SHP77 (cell line): ENCODE data around the gene PCP4L1.
"Not testable (repeated sequence)": the region's sequence is repeated elsewhere in the genome, so short reads cannot be mapped to it uniquely, and the experiment has no call there.

ENCODE experiments used
- DNase-seq, 2 experiments: peaks; one replicate each; lab custom pipeline; 2025; lab: John Stamatoyannopoulos, UW

The PCP4L1 gene

DNA sequence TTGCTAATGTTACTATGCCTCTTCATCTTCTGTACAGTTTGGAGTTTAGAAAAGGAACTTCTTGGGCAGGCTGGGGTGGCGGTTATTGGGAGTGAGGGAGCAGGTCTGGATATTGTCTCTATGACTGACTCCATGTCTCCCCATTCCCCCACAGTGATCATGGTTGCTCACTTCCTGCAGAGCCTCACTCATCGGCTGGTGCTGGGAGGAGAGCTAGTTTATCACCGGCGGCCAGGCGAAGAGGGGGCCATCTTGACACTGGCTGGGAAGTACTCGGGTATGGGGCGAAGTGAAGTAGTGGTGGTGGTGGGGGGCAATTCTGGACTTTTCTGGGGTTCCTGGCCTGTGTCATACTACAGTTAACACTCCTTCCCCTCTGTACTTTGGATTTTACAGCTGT, 30.5 kb upstream of the PCP4L1 start:
- no peak for DNase-seq

- no peak for DNase-seq
Measured at GRCh38 chr1:161229896-161230295, 28.6 kb upstream of the PCP4L1 start.

DNA sequence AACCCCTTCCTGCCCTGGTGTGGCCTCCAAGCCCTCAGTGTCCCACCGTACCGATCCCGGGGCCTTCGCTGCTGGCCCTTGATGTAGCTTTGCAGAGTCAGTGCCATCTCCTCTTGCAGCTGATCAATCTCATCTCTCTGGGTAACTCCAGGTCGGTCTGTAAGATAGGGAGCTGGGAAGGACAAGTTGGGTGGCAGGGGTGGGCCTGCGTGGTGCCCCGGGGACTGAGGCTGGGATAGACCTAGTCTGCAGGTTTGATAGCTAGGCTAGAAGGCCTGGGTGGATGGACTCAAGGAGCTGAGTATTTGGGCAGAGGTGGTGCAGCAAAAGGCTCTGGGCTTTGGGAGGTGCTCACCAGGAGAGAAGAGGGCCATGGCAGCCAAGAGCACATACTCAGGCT, 27.8 kb upstream of the PCP4L1 start:
- no peak for DNase-seq

- DNase-seq = no peak
Measured at GRCh38 chr1:161233102-161233501, 25.4 kb upstream of the PCP4L1 start.

DNA sequence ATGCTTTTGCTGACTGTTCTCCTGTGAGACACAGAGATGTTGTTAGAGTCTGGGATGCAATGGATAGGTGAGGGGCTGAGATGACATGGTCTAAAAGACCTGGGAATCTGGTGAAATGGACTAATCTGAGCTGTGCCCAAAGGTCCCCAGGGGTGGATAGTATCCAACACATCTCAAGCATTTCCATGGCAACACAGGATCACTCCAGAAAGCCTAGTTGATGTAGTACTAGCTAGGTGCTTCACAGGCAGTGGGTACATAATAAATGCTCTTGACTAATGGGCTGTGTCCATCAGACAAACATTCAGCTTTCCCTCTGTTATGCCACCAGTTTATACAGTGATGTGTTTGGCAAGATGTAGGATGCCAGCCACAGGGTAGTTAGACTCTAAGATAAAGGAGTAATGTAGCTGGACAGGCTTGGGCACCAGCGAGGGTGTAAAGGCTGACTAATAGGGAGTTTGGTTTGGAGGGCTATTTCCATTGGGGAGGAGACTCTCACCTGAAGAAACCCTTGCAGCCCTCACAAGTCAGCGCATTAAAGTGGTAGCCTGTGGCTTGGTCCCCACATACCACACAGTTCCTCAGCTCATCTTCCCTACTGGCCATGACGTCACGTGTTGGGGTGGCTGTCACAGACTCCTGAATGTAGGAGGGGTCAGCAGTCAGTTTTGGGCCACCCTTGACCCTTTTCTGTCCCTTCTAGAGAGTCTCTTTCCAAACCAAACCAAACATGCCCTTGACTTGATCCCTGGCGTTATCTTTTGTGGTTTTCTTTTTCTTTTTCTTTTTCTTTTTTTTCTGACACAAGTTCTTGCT, 22.4 kb upstream of the PCP4L1 start:
- DNase-seq = no peak

DNA sequence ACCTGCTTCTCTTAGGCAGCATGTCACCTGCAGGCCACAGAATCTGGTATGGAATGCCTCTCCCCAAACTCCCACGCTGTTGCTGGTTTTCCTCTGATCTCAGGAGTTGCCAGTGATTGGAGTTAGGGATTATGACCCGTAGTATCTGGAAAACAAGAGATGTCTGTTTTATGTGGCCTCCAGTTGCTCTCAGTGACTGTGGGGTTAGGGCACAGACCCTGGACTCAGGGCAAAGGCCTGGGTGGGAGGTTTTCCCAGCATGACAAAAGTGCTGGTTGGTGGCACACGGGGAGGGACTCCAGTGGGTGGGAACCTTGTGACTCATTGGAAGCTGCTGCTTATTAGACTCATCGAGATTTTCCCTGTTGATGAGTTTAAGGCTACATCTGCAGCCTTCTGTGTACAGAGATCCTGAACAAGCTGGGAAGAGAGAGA, 20.5 kb upstream of the PCP4L1 start, which contains the start of gene NR1I3:
NR1I3 (minus strand) TSS at position 165 of the 435 bp plus-strand sequence. CDS start 1,638 bp downstream, outside the sequence.
- DNase-seq = no peak

GRCh38 chr1:161241682-161242081, 16.9 kb upstream of the PCP4L1 start:
- no peak for DNase-seq

DNA sequence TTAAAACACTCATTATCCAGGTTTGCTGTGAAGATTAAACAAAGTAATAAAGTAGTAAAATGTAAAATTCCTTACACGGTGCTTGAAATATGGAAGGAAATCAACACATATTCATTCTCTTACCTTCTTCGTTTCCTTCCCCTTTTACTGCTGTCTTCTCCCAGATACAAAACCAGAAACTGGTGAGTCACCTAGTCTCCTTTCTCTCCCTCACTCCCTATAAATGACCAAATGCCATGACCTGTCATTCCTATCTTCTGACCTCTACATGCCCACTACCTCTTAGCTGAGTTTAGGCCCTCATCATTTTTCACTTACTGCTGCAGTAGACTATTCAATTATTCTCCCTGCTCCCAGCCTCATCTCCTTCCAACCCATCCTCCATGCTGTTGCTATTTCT, 16.2 kb upstream of the PCP4L1 start:
- DNase-seq = no peak

DNA sequence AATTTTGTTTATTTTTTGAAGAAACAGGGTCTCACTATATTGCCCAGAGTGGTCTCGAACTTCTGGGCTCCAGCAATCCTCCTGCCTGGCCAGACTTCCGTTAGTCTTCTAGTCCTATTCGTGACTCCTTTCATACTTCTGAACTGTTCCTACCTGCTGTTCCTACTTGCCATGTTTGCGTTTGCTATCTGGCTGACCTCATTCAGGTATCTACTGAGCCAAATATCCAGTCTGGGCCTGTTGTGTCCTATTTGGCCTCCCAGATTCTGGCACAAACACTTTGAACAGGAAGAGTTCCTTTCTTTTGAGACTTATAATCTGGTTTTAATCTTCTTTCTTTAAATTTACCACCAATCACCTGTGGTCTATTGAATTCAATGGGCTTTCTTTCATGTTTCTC, 13.7 kb upstream of the PCP4L1 start:
- no peak for DNase-seq

GRCh38 chr1:161250100-161250499, 8.4 kb upstream of the PCP4L1 start:
- DNase-seq = not testable (repeated sequence)

DNA sequence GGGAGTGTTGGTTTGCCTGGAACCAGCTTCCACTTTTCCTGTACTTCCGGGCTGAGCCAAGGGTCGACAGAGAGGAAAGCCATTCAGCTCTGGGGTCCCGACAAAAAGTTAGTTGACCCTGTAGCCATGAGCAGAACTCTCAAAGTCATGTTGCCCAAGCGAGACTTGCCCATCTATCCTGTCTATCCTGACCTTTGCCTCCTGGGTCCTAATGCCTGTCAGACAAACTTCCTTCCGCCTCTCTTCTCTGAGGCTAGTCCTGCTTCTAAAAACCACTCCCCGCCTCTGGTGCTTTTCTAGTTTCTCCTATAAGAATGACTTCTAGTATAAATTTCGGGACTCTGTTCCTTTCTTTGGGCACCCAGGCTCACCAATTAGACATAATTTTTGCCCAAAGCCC, 7.7 kb upstream of the PCP4L1 start:
- DNase-seq = no peak

DNA sequence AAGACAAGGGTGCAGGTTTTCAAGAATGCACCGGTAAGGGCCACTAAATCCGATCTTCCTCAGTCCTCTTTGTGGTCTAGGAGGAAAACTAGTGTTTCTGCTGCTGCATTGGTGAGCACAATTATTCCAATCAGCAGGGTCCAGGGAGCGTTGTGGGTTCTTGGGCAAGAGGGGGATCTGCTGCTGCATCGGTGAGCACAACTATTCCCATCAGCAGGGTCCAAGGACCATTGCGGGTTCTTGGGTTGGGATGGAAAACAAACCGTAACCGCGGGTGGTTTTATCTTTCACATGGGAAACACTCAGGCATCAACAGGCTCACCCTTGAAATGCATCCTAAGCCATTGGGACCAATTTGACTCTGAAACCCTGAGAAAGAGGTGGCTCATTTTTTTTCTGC, 7.0 kb upstream of the PCP4L1 start:
- no peak for DNase-seq

DNA sequence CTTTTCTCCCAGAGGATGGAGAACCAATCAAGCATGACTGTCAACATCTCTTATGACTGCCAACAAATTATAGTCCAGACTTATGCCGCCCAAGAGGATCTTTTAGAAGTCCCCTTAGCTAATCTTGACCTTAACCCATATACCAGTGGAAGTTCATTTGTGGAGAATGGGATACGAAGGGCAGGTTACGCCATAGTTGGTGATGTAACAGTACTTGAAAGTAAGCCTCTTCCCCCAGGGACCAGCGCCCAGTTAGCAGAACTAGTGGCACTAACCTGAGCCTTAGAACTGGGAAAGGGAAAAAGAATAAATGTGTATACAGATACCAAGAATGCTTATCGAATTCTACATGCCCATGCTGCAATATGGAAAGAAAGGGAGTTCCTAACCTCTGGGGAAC, 3.2 kb upstream of the PCP4L1 start:
- not testable (repeated sequence) for DNase-seq

GRCh38 chr1:161255955-161256520, 2.5 kb upstream of the PCP4L1 start:
- not testable (repeated sequence) for DNase-seq

DNA sequence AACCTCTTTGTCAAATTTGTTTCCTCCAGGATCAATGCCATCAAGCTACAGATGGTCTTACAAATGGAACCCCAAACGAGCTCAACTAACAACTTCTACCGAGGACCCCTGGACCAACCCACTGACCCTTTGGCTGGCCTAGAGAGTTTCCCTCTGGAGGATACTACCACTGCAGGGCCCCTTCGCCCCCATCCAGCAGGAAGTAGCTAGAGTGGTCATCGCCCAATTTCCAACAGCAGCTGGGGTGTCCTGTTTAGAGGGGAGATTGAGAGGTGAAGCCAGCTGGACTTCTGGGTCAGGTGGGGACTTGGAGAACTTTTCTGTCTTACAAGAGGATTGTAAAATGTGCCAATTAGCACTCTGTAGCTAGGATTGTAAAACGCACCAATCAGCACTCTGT, 1.4 kb upstream of the PCP4L1 start:
- not testable (repeated sequence) for DNase-seq

DNA sequence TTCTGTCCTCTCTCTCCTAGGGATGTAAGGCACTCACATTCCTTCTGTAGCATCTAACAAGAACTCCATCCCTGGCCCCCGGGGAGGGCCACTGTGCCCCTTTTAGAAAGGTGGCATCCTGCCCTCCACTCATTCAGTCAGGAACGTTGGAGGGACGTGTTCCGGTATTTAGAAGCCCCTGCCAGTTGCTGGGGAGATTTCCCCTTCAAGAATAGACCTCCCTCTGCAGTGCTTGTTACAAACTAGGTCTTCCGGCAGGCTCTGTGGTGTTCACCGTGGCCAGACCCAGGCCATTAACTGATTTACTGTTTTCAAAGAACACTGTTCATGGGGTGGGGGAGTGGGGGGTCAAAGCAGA, 779 bp downstream of the PCP4L1 start:
- no peak for DNase-seq

GRCh38 chr1:161259765-161260164, 1.2 kb downstream of the PCP4L1 start:
- DNase-seq = no peak

DNA sequence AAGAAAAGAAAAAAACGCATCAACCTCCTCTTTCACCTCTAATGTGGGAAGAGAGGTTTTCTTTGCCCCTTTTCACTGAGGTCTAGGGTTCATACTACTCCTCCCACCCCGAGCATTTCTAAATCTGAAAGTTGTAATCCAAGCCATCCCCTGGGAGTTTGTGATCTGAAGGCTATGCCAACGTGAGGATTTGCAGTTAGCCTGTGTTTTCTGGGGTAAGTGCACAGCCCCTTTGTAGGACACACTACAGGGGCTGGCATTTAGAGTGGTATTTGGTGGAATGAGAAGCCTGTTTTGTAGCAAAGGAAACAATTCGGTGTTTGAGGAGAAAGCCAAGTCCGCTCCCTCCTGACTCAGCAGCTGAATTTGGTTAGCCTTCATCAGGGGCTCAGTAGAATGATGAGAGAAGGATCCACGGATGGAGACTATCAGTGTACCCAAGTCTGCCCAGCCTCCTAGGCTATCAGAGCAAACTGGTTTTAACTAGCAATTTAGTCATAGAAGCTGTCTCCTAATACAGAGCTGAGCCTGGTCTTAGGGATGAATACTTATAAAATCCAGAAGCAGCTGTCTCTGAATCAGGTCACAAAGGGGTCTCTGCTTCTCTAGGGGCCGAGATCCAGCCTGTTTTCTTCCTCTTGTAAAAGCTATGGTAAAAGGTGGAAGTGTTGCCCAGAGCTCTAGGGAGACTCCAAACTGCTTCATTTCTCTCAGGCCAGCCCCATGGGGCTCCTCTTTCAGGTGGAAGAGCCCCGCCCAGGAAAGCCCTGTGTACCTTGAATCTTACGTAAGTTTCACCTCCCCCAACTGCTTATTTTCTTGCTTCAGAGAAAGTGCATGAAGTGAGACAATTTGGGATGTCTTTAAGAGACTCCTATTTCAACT, 2.1 kb downstream of the PCP4L1 start:
- DNase-seq = no peak

DNA sequence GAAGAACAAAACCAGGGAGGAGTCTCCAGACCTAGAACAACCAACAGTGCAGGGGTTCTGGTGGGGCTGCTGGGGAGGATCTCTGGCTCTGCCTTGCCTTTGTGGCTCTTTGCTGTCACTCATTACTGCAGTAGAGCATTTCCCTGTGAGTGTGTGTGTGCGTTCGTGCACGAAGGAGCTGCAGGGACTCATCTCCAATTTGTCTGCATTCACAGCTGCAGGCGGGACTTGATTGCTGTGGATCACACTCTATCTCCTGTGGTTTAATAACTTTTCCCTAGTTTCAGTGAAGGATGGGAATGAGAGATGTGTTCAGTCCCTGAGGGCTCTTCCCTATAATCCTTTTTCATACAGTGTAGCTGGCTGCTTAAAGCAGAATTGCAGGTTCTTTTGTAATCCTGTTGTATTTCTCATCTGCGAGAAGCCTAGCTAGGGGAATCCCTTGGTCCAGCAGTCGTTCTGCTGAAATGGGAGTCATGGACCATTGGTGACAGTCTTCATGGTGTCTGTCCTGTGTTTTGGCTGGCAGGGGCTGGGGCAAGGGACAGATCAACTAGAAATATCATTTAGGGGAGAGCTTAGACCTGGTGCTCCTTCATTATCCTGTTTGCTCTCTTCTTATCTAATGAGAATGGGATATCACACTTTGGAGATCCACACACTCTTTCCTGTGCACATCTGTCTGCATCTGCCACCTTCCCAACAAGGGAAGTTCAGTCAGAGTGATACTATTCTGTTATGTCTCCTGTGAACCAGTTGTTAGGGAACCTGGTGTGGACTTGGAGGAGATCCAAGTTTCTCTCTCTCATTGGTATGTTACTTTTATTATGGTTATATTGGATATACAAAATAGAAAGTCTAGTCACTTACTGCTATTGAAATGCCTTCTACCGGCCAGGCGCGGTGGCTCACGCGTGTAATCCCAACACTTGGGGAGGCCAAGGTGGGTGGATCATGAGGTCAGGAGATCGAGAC, 3.0 kb downstream of the PCP4L1 start:
- no peak for DNase-seq

DNA sequence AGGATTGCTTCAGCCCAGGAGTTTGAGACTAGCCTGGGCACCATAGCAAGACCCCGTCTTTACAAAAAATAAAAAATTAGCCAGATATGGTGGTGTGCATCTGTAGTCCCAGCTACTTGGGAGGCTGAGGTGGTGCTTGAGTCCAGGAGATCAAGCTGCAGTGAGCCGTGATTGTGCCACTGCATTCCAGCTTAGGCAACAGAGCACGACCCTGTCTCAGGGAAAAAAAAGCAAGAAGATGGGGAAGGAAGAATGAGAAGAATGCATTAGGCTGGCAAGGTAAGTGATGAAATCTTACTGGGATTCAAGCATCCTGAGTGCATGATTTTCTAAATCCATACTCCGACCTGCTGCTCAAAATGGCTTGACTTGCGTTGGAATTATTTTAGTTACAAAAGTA, 6.8 kb downstream of the PCP4L1 start:
- DNase-seq = no peak

GRCh38 chr1:161266202-161266601, 7.7 kb downstream of the PCP4L1 start:
- no peak for DNase-seq

- DNase-seq = no peak
Measured at GRCh38 chr1:161266836-161267235, 8.3 kb downstream of the PCP4L1 start.
